ENCODE measurements around the gene RCN1. TPM values are rescaled to one million over a fixed set of nuclear protein-coding genes. Genes with fewer than 3 reads are reported as not detected.

Gene RCN1
- total and polyA plus RNA-seq, 9 of the 15 experiments (the other 6 are each of a cell fraction or from before 2014, with no cell fraction given): 2.1 to 8.7 (median 7.2) TPM

Small RNAs within 50 kb of the gene (small RNA-seq; reads per million reads assigned to genes)
- not detected for gene RF00012
